GM23248 (cell line): ENCODE results near the gene CLEC16A.

Source experiments
- EZH2 ChIP-seq: fragments of 200-600 bp; sonication (generic); IDR thresholded peaks from 2 replicates; pipeline ENCODE4 v1.6.1; 2018; ENCODE audit warnings: antibody characterized with exemption, mild to moderate bottlenecking; ENCODE audit not compliant: insufficient read depth, poor library complexity, severe bottlenecking
- EZH2phosphoT487 ChIP-seq: fragments of 200-600 bp; sonication (generic); IDR thresholded peaks from 2 replicates; pipeline ENCODE4 v1.6.1; 2018; ENCODE audit warnings: antibody characterized with exemption, moderate library complexity, mild to moderate bottlenecking, low read depth; ENCODE audit not compliant: insufficient read depth

GRCh38 chr16:11095935-11096334 is 151.6 kb downstream of the CLEC16A start:
- TF ChIP-seq EZH2 = no peak
- no peak for TF ChIP-seq EZH2phosphoT487
